MG63 (cell line): ENCODE measurements around the gene PIK3R5. TPM values are rescaled to one million over a fixed set of nuclear protein-coding genes. Genes with fewer than 3 reads are reported as not detected.

Experiments
- DNase-seq: peaks from one replicate; pipeline ENCODE4 v3.0.0-alpha.2; 2020
- H3K27me3 ChIP-seq: fragments of 250-450 bp; sonication (Bioruptor Pico); 2 replicates; pipeline ENCODE4 v1.5.1; 2020; ENCODE audit warnings: mild to moderate bottlenecking, moderate library complexity
- H3K36me3 ChIP-seq: fragments of 250-450 bp; sonication (Bioruptor Pico); 2 replicates; pipeline ENCODE4 v1.5.1; 2020; ENCODE audit warnings: mild to moderate bottlenecking, moderate library complexity
- H3K4me3 ChIP-seq: fragments of 250-450 bp; sonication (Bioruptor Pico); 2 replicates; pipeline ENCODE4 v1.5.1; 2020; ENCODE audit warnings: mild to moderate bottlenecking, moderate library complexity
- H3K9me3 ChIP-seq: fragments of 250-450 bp; sonication (Bioruptor Pico); 2 replicates; pipeline ENCODE4 v1.5.1; 2020; ENCODE audit warnings: mild to moderate bottlenecking, moderate library complexity
- total RNA-seq: library from RNA; depleted of rRNA; stranded (reverse); fragments of >200 nt; shearing (Covaris generic); gene quantifications from 2 replicates; pipeline ENCODE4 v1.2.3, GENCODE V29; 2014; ENCODE audit warnings: low replicate concordance

The PIK3R5 gene
- total RNA-seq, 1 experiment from 2014 or later, result not detected

- 0 out of 2 replicates have a peak, but pooled peaks cover 4% of the 10 kb centered on the region for H3K9me3 ChIP-seq
- no peaks in the 10 kb centered on the region for H3K36me3 ChIP-seq
- H3K4me3 ChIP-seq, result no peak overlapping the region
- H3K27me3 ChIP-seq, result no peaks in the 10 kb centered on the region; the same call in 1 of the 2 replicates
- DNase-seq, result peak; percentile 49
Observed at GRCh38 chr17:8946476-8946875, 19.0 kb downstream of the PIK3R5 start.

DNA sequence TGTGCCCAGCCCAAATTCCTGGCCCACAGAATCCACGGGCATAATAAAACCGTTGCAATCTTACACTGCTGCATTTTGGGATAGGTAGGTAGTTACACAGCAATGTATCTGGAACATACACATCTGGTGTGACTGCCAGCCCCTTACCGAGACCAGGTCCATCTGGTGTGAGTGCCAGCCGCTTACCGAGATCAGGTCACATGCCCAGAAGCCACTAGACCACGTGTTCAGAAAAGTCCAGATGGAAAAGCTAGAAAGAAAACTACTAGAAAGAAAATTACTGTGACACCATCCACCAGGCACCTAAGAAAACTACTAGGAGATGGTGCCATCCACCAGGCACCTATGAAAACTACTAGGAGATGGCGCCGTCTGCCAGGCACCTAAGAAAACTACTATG is 19.4 kb downstream of the PIK3R5 start:
- no peak overlapping the region for H3K4me3 ChIP-seq
- no peaks in the 10 kb centered on the region for H3K36me3 ChIP-seq
- 0 out of 2 replicates have a peak, but pooled peaks cover 4% of the 10 kb centered on the region for H3K9me3 ChIP-seq
- no peak for DNase-seq
- no peaks in the 10 kb centered on the region; the same call in 1 of the 2 replicates for H3K27me3 ChIP-seq

DNA sequence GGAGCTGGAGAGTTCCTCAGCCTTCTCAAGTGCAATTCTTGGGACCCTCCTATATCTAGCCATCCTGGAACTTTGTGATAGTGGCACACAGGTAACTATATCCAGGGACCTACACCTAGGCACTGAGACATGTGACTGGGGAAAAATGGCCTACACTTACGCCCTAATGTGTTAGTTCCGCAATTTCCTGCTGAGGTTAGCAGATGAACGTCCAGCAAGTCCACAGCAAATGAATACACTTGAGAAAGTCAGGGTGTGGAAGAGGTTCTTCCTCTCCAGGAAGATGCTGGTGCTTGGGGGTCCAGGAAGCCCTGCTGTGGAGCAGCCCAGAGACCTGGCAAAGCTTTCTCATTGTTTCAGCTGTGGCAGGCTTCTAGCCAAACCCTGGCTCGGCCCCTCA is 20.8 kb downstream of the PIK3R5 start:
- no peak for DNase-seq

DNA sequence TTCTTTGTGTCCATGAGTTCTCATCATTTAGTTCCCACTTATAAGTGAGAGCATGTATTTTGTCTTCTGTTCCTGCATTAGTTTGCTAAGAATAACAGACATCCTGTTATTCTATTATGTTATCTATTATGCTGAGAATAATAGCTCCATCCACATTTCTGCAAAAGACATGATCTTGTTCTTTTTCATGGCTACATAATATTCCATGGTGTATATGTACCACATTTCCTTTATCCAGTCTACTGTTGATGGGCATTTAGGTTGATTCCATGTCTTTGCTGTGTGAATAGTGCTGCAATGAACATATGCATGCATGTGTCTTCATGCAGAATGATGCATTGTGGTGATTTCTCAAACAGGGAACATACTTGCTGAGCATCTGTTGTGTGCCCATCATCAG is 21.4 kb downstream of the PIK3R5 start:
- 0 out of 2 replicates have a peak, but pooled peaks cover 4% of the 10 kb centered on the region for H3K9me3 ChIP-seq
- no peak for DNase-seq
- H3K4me3 ChIP-seq, result no peak overlapping the region
- H3K36me3 ChIP-seq, result no peaks in the 10 kb centered on the region
- H3K27me3 ChIP-seq, result no peaks in the 10 kb centered on the region

More for the DNA sequence above, 20.8 kb downstream of the PIK3R5 start:
- Histone ChIP-seq H3K36me3 (no peaks in the 10 kb centered on the region), H3K4me3 (no peak overlapping the region), H3K27me3 (no peaks in the 10 kb centered on the region; the same call in 1 of the 2 replicates), H3K9me3 (0 out of 2 replicates have a peak, but pooled peaks cover 4% of the 10 kb centered on the region)

- no peak for DNase-seq
- H3K4me3 ChIP-seq, result no peak overlapping the region
- H3K9me3 ChIP-seq, result 0 out of 2 replicates have a peak, but pooled peaks cover 4% of the 10 kb centered on the region
- H3K27me3 ChIP-seq, result peaks cover 4% of the 10 kb centered on the region; the same call in 1 of the 2 replicates
- no peaks in the 10 kb centered on the region for H3K36me3 ChIP-seq
Observed at GRCh38 chr17:8941980-8942622, 23.4 kb downstream of the PIK3R5 start.

- Histone ChIP-seq H3K27me3 (peaks cover 4% of the 10 kb centered on the region; the same call in 1 of the 2 replicates), H3K4me3 (no peak overlapping the region), H3K36me3 (no peaks in the 10 kb centered on the region), H3K9me3 (peaks cover 4% of the 10 kb centered on the region; the same call in 1 of the 2 replicates)
- DNase-seq, result no peak
Observed at GRCh38 chr17:8941520-8941919, 24.0 kb downstream of the PIK3R5 start.

- DNase-seq, result no peak
- peaks cover 4% of the 10 kb centered on the region; the same call in 1 of the 2 replicates for H3K9me3 ChIP-seq
- no peaks in the 10 kb centered on the region for H3K36me3 ChIP-seq
- peaks cover 4% of the 10 kb centered on the region; the same call in 1 of the 2 replicates for H3K27me3 ChIP-seq
- H3K4me3 ChIP-seq, result no peak overlapping the region
Observed at GRCh38 chr17:8940866-8941471, 24.5 kb downstream of the PIK3R5 start.

GRCh38 chr17:8939496-8940334 is 25.8 kb downstream of the PIK3R5 start:
- H3K27me3 ChIP-seq, result peaks cover 4% of the 10 kb centered on the region; the same call in 1 of the 2 replicates
- H3K9me3 ChIP-seq, result peaks cover 4% of the 10 kb centered on the region; the same call in 1 of the 2 replicates
- no peak for DNase-seq
- H3K36me3 ChIP-seq, result no peaks in the 10 kb centered on the region
- no peak overlapping the region for H3K4me3 ChIP-seq

DNA sequence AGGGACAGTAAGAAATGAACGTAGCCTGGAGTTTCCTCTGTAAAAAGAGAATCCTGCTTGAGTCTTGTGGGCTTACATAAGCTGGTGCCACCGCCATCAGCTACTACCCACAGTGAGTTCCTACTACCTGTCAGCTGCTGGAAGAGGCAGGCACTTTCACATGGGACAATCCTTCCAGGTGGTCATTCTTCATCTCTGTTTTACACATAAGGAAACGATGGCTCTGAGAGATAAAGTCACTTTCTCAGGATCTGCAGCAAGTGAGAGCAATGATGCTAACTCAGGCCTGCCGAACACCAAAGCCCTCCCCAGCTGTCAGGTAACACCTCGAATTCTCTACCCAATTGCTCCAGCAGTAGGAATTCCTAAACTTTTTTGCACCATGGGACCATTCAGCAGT is 26.6 kb downstream of the PIK3R5 start:
- peaks cover 4% of the 10 kb centered on the region; the same call in 1 of the 2 replicates for H3K27me3 ChIP-seq
- H3K4me3 ChIP-seq, result no peak overlapping the region
- no peak for DNase-seq
- peaks cover 1% of the 10 kb centered on the region; the same call in 1 of the 2 replicates for H3K9me3 ChIP-seq
- no peaks in the 10 kb centered on the region for H3K36me3 ChIP-seq

GRCh38 chr17:8935191-8935590 is 30.3 kb downstream of the PIK3R5 start:
- Histone ChIP-seq H3K36me3 (no peaks in the 10 kb centered on the region), H3K4me3 (no peak overlapping the region), H3K27me3 (peaks cover 7% of the 10 kb centered on the region), H3K9me3 (peaks cover 7% of the 10 kb centered on the region)
- peak; percentile 44 for DNase-seq

- Histone ChIP-seq H3K4me3 (no peak overlapping the region), H3K27me3 (peaks cover 7% of the 10 kb centered on the region), H3K9me3 (peaks cover 13% of the 10 kb centered on the region), H3K36me3 (no peaks in the 10 kb centered on the region)
- DNase-seq, result no peak
Observed at GRCh38 chr17:8934346-8934745, 31.2 kb downstream of the PIK3R5 start.

DNA sequence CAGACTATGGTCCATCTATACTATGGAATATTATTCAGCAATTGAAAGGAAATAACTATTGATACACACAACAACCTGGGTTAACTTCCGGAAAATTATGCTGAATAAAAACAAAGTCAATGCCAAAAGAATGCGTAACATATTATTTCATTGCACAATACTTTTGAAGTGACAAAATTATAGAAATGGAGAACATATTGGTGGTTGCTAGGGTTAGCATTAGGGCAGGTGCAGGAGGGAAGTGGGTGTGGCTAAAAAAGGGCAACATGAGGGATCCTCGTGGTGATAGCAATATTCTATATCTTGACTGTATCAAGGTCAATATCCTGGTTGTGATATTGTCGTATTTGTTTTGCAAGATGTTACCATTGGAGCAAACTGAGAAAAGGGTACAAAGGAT is 34.9 kb downstream of the PIK3R5 start:
- Histone ChIP-seq H3K36me3 (no peaks in the 10 kb centered on the region), H3K27me3 (peaks cover 3% of the 10 kb centered on the region), H3K4me3 (no peak overlapping the region)

GRCh38 chr17:8928347-8928746 is 37.2 kb downstream of the PIK3R5 start:
- no peak overlapping the region for H3K4me3 ChIP-seq
- no peaks in the 10 kb centered on the region for H3K36me3 ChIP-seq
- H3K9me3 ChIP-seq, result peaks cover 40% of the 10 kb centered on the region
- H3K27me3 ChIP-seq, result peaks cover 3% of the 10 kb centered on the region
- no peak for DNase-seq

More for the DNA sequence above, 34.9 kb downstream of the PIK3R5 start:
- no peak for DNase-seq
- peaks cover 32% of the 10 kb centered on the region for H3K9me3 ChIP-seq

- no peaks in the 10 kb centered on the region; the same call in 1 of the 2 replicates for H3K27me3 ChIP-seq
- H3K4me3 ChIP-seq, result no peak overlapping the region
- peaks cover 40% of the 10 kb centered on the region for H3K9me3 ChIP-seq
- no peaks in the 10 kb centered on the region for H3K36me3 ChIP-seq
- DNase-seq, result no peak
Observed at GRCh38 chr17:8927395-8927794, 38.1 kb downstream of the PIK3R5 start.

- no peak for DNase-seq
- H3K36me3 ChIP-seq, result no peaks in the 10 kb centered on the region
- H3K27me3 ChIP-seq, result no peaks in the 10 kb centered on the region
Observed at GRCh38 chr17:8925808-8926207, 39.7 kb downstream of the PIK3R5 start.

DNA sequence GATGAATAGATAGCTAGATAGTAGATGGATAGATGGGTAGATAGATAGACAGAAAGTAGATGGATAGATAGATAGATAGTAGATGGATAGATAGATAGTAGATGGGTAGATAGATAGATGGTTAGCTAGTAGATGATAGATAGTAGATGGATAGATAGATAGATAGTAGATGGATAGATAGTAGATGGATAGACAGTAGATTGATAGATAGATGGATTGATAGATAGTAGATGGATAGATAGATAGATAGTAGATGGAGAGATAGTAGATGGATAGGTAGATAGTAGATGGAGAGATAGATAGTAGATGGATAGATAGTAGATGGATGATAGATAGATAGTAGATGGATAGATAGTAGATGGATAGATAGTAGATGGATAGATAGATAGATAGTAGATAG is 40.4 kb downstream of the PIK3R5 start:
- DNase-seq, result no peak
- peaks cover 33% of the 10 kb centered on the region for H3K9me3 ChIP-seq
- no peaks in the 10 kb centered on the region for H3K36me3 ChIP-seq
- no peaks in the 10 kb centered on the region for H3K27me3 ChIP-seq
- H3K4me3 ChIP-seq, result no peak overlapping the region

More at GRCh38 chr17:8925808-8926207, 39.7 kb downstream of the PIK3R5 start:
- peaks cover 38% of the 10 kb centered on the region for H3K9me3 ChIP-seq
- H3K4me3 ChIP-seq, result no peak overlapping the region

- Histone ChIP-seq H3K36me3 (no peaks in the 10 kb centered on the region), H3K27me3 (no peaks in the 10 kb centered on the region), H3K9me3 (peaks cover 27% of the 10 kb centered on the region), H3K4me3 (no peak overlapping the region)
- no peak for DNase-seq
Observed at GRCh38 chr17:8924595-8924994, 40.9 kb downstream of the PIK3R5 start.
